ENCODE data around the gene IFNG. TPM values are rescaled to one million over a fixed set of nuclear protein-coding genes. Genes with fewer than 3 reads are reported as not detected.

IFNG gene
- total and polyA plus RNA-seq, 10 of the 15 experiments (the other 5 are each of a cell fraction or from before 2014, with no cell fraction given): 0.10 to 1.4 (median 0.25) TPM; not detected in 2

DNA sequence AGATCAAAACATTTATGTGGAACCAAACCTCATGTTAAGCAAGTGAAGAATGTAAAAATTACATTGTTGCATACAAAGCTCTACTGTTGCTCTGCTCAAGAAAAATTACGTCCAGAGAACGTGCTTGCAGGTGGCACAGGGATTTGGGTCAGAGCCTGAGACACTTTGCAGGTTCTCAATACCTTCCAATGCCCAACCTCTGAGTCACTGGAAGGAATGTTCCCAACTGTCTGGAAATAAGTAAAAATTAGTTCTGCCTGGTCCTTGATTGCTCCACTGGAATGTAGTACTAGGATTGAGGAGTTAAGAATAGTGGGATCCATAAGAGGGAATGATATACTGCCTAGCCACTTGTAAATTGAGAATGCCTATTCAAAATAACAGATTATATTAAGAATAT is 2.8 kb upstream of the IFNG start:
- Histone ChIP-seq H2AFZ (ENCODE audit: control insufficient read depth, low read depth, low read length) (no peak overlapping the region), H3K9ac (ENCODE audit: control insufficient read depth, insufficient read depth, low read length) (no peak overlapping the region), H3K4me3 (no peak overlapping the region), H3K79me2 (ENCODE audit: control insufficient read depth, insufficient read depth, low read length) (no peaks in the 10 kb centered on the region), H3K4me2 (ENCODE audit: control insufficient read depth, insufficient read depth) (no peak overlapping the region), H3K36me3 (ENCODE audit: control insufficient read depth in 2 of 2, insufficient read depth in 2 of 2, low read length in 1 of 2) (no peaks in the 10 kb centered on the region), H3K9me3 (replicated peaks; ENCODE audit: control insufficient read depth, insufficient read depth, low read length) (no peaks in the 10 kb centered on the region; the same call in 2 of the 3 replicates), H3K4me1 (ENCODE audit: control insufficient read depth, insufficient read depth, low read length) (peaks cover 18% of the 10 kb centered on the region), H3K27me3 (replicated peaks in 1 of 2; ENCODE audit: control insufficient read depth in 2 of 2, insufficient read depth in 2 of 2, low read length in 1 of 2) (peaks cover 0 to 8% of the 10 kb centered on the region in 2 experiments; a peak in 1 of 4 replicates), H3K27ac (ENCODE audit: control insufficient read depth, insufficient read depth) (no peak overlapping the region), H4K20me1 (ENCODE audit: control insufficient read depth, insufficient read depth) (no peaks in the 10 kb centered on the region)
- ATAC-seq: no peak
- WGBS (ENCODE audit: insufficient coverage, insufficient replicate concordance, low lambda C conversion rate, missing lambda C conversion rate): 93% methylated on average over 2 of the region's 2 CpGs
- ChIA-PET RAD21 (ENCODE audit: unreplicated experiment) (no interaction called here), POLR2A (no interaction called here), CTCF (interaction anchor here (0.7 kb wide), 1 partner anchor 28 kb away, joined by 3 read pairs; no protein-coding TSS in a partner anchor), SMC1A (ENCODE audit: uncharacterized antibody, unreplicated experiment) (interaction anchor here (0.6 to 1.4 kb wide), 4 partner anchors 17 to 173 kb away, joined by 3 to 5 read pairs (median 4); partner anchors contain the start of gene IFNG-AS1)
- no peak for TF ChIP-seq BRCA1 (IDR thresholded peaks at IDR 0.05; ENCODE audit: low read depth, low read length)
- no peak for TF ChIP-seq ZSCAN29 (IDR thresholded peaks at IDR 0.05)
- TF ChIP-seq SPI1 (IDR thresholded peaks at IDR 0.05; ENCODE audit: borderline replicate concordance, insufficient read depth, low read depth, low read length): no peak
- TF ChIP-seq, protein P1, sequence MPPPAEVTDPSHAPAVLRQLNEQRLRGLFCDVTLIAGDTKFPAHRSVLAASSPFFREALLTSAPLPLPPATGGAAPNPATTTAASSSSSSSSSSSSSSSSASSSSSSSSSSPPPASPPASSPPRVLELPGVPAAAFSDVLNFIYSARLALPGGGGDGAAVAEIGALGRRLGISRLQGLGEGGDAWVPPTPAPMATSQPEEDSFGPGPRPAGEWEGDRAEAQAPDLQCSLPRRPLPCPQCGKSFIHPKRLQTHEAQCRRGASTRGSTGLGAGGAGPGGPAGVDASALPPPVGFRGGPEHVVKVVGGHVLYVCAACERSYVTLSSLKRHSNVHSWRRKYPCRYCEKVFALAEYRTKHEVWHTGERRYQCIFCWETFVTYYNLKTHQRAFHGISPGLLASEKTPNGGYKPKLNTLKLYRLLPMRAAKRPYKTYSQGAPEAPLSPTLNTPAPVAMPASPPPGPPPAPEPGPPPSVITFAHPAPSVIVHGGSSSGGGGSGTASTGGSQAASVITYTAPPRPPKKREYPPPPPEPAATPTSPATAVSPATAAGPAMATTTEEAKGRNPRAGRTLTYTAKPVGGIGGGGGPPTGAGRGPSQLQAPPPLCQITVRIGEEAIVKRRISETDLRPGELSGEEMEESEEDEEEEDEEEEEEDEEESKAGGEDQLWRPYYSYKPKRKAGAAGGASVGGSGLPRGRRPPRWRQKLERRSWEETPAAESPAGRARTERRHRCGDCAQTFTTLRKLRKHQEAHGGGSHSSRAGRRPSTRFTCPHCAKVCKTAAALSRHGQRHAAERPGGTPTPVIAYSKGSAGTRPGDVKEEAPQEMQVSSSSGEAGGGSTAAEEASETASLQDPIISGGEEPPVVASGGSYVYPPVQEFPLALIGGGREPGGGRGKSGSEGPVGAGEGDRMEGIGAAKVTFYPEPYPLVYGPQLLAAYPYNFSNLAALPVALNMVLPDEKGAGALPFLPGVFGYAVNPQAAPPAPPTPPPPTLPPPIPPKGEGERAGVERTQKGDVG (CRISPR knock-in tag; IDR thresholded peaks at IDR 0.05): no peak
- TF ChIP-seq SP1 (IDR thresholded peaks at IDR 0.05; ENCODE audit: low read depth, low read length): no peak
- no peak for TF ChIP-seq E2F8 (IDR thresholded peaks at IDR 0.05; ENCODE audit: low read depth, partially characterized antibody)
- TF ChIP-seq SREBF2 (IDR thresholded peaks at IDR 0.05; ENCODE audit: low read length): no peak
- TF ChIP-seq, protein P2, sequence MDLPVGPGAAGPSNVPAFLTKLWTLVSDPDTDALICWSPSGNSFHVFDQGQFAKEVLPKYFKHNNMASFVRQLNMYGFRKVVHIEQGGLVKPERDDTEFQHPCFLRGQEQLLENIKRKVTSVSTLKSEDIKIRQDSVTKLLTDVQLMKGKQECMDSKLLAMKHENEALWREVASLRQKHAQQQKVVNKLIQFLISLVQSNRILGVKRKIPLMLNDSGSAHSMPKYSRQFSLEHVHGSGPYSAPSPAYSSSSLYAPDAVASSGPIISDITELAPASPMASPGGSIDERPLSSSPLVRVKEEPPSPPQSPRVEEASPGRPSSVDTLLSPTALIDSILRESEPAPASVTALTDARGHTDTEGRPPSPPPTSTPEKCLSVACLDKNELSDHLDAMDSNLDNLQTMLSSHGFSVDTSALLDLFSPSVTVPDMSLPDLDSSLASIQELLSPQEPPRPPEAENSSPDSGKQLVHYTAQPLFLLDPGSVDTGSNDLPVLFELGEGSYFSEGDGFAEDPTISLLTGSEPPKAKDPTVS (IDR thresholded peaks at IDR 0.05; ENCODE audit: low read depth, low read length): no peak
- in situ Hi-C loops (cut with MboI) (no loop called here), intact Hi-C loops (cut with micrococcal nuclease; ENCODE audit: unreplicated experiment) (no loop called here)
- FAIRE-seq: no peak
- no TSS peak for BruUV-seq (replicated peaks)
- no peak for DNase-seq (ENCODE audit: low read depth, low spot score)
